K562 (cell line): Measurements from ENCODE around the gene RBFOX1.

Source experiments
- ATF4 ChIP-seq: fragments of 450-650 bp; formaldehyde crosslinking; IDR thresholded peaks from 2 replicates; pipeline ENCODE4 v1.4.0; 2022; ENCODE audit warnings: mild to moderate bottlenecking, moderate library complexity
- HDAC2 ChIP-seq: fragments of 450-650 bp; IDR thresholded peaks from 2 replicates; pipeline ENCODE4 v1.6.1; 2016; ENCODE audit warnings: mild to moderate bottlenecking
- NFXL1 ChIP-seq: fragments of 450-650 bp; formaldehyde crosslinking; IDR thresholded peaks from 2 replicates; pipeline ENCODE4 v1.4.0; 2021; ENCODE audit warnings: mild to moderate bottlenecking
- NRF1 ChIP-seq, 2 experiments: fragments of 450-650 bp; IDR thresholded peaks in 1 of 2; conservative IDR thresholded peaks in 1 of 2; 2 replicates each; pipeline ENCODE4 v1.6.1; 2014; ENCODE audit warnings: mild to moderate bottlenecking in 2 of 2
- POLR2AphosphoS5 ChIP-seq: IDR thresholded peaks from 2 replicates; pipeline ENCODE4 v1.6.1; 2011; ENCODE audit warnings: mild to moderate bottlenecking, low read depth, low read length, moderate library complexity; ENCODE audit not compliant: control insufficient read depth, insufficient read depth

DNA sequence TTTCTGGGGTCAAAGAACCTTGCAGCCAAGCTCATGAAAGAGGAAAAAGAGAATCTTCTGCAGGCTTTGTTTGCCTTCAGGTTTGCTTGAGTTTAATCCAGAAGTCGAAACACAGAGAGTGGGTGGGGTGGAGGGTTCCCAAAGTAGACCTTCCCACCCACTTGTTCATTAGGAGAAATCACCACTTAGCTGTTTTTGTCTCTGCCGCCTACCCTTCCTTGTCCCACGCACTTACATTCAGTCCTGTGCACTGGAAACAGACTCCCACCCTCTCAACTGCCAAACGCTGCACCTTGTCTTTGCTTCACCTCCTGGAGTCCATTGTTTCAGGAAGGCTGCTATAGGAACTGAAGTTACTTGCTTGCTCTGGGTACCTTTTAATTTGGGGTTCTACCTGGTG, 38.6 kb upstream of the RBFOX1 start:
- TF ChIP-seq HDAC2: no peak
- no peak for TF ChIP-seq POLR2AphosphoS5
- no peak for TF ChIP-seq NRF1 (conservative IDR thresholded peaks at IDR 0.05 in 1 of 2, IDR thresholded peaks at IDR 0.05 in 1 of 2)
- TF ChIP-seq NFXL1 (CRISPR knock-in tag): no peak
- no peak for TF ChIP-seq ATF4 (CRISPR knock-in tag)
